Pancreas (tissue), 10 donors: ENCODE measurements around the gene PTPRM. TPM values are rescaled to one million over a fixed set of nuclear protein-coding genes. Genes with fewer than 3 reads are reported as not detected.

Source experiments
- ATAC-seq, 4 donors: fragments of 200-7000 bp; cut with Tn5 transposase; one replicate each; pipeline versions ENCODE4 v1.8.0 to v1.9.1; 2020; ENCODE audit warnings: mild to moderate bottlenecking in 4 of 4, moderate library complexity in 4 of 4
- DNase-seq, 6 donors: peaks; one replicate each; pipeline ENCODE4 v3.0.0-alpha.2; 2020
- FAIRE-seq: peaks from 2 replicates; lab custom pipeline; 2012; peaks lifted over from hg19 to GRCh38; lab: Jason Lieb, UNC
- H3K27ac ChIP-seq, 4 donors: fragments of 200-600 bp; sonication (generic); 1 replicate in 3 of 4; 2 replicates in 1 of 4; pipeline versions ENCODE4 v1.5.0 to v1.8.0; 2020
- H3K27me3 ChIP-seq, 4 donors: fragments of 200-600 bp; one replicate each; pipeline ENCODE4 v1.8.0; 2021
- H3K36me3 ChIP-seq, 3 donors: fragments of 200-600 bp; sonication (generic) in 1 of 3; one replicate each; pipeline versions ENCODE4 v1.5.0 to v1.8.0; 2020 to 2021
- H3K4me1 ChIP-seq, 3 donors: fragments of 200-600 bp; one replicate each; pipeline ENCODE4 v1.8.0; 2021
- H3K4me3 ChIP-seq, 4 donors: fragments of 200-600 bp; sonication (generic) in 2 of 4; one replicate each; pipeline versions ENCODE4 v1.5.0 to v1.8.0; 2020 to 2021
- H3K9me3 ChIP-seq, 4 donors: fragments of 200-600 bp; one replicate each; pipeline ENCODE4 v1.8.0; 2021
- WGBS, 2 donors: extraction: QIAGEN DNeasy Blood & Tissue Kit; methylation state at CpG; one replicate each; pipeline ENCODE4 v1.1.7; 2013; 5-methylcytosine and 5-hydroxymethylcytosine counted together
- intact Hi-C, 3 donors: fragments of 100-400 bp; cut with DNase I; formaldehyde crosslinking; loops; one replicate each; pipeline versions ENCODE4 v1.11.1 to v1.14.2; 2022
- polyA plus RNA-seq, 2 donors: library from polyadenylated mRNA; stranded (reverse); fragments of 200-250 nt; gene quantifications; one replicate each; pipeline ENCODE4 v1.2.3, GENCODE V29; 2013
- total RNA-seq, 6 donors: library from RNA; stranded (reverse); fragmentation: NEBNext Ultra II Directional in 4 of 6; extraction: Animal tissue kit (Norgen Biotek cat#: 25700) in 4 of 6; gene quantifications; one replicate each; pipeline versions ENCODE4 v1.2.1 to v1.2.4, GENCODE V29; 2021 to 2023
- TF ChIP-seq, protein P1 (sequence below), 4 donors: fragments of 200-600 bp; sonication (generic) in 3 of 4; IDR thresholded peaks; one replicate each; pipeline versions ENCODE4 v1.5.0 to v1.8.0; 2021; ENCODE audit warnings: antibody characterized with exemption in 4 of 4
- donor health status: healthy with polysubstance abuse.
- donor health status: DM: no; HTN: no; CAD: no; lungs with moderate emphysema.
- donor health status: DM: no; HTN: no; CAD: no.
- donor health status: control.
- donor health status: control.
- donor health status: Bipolar disorder and iron deficiency.
- donor health status: DM: yes; HTN: yes; CAD: no.
- donor health status: DM: no; HTN: no; CAD: no.
- donor health status: DM: no; HTN: no; CAD: no.
- donor health status: DM: yes; HTN: yes; CAD: no.

PTPRM gene
- total and polyA plus RNA-seq, 8 donors, result 14.5 to 50.7 (median 19.7) TPM

DNA sequence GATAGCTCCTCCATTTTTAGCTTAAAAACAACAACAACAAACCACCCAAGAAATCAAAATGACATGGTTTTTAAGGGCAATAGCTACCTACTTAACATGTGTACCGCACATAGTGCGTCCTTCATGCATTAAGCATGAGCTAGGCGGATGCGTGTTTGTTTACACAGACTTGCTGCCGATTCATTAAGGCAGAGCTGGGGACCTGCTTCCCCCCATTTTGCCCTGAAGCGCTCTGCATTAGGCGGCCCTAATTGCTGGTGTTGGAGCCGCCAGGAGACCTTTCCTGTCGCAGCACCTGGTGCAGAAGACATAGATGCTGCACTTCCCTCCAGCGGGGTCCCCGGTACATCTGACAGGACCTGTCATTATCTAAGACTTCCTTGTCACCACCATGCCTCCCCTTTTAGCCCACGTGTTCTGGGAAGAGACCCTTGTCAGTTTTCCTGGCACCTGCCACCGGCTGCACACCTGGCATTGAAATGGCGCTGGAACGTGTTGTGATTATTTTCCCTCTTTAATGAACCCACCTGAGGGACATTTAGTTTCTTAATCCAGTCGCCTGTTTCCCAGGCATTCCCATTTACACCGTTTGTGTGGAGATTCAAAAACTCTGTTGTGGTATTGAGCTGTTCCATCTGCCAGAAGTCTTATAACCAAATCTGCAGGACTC lies 781.1 kb downstream of the PTPRM start:
- Histone ChIP-seq H3K4me3 (no peak overlapping the region), H3K9me3 (no peaks in the 10 kb centered on the region), H3K27me3 (no peaks in the 10 kb centered on the region), H3K36me3 (no peaks in the 10 kb centered on the region), H3K27ac (no peak overlapping the region), H3K4me1 (peaks cover 0 to under 1% (median under 1%) of the 10 kb centered on the region in 3 donors)
- ATAC-seq, result no peak
- intact Hi-C loops, result no loop called here
- TF ChIP-seq, protein P1, sequence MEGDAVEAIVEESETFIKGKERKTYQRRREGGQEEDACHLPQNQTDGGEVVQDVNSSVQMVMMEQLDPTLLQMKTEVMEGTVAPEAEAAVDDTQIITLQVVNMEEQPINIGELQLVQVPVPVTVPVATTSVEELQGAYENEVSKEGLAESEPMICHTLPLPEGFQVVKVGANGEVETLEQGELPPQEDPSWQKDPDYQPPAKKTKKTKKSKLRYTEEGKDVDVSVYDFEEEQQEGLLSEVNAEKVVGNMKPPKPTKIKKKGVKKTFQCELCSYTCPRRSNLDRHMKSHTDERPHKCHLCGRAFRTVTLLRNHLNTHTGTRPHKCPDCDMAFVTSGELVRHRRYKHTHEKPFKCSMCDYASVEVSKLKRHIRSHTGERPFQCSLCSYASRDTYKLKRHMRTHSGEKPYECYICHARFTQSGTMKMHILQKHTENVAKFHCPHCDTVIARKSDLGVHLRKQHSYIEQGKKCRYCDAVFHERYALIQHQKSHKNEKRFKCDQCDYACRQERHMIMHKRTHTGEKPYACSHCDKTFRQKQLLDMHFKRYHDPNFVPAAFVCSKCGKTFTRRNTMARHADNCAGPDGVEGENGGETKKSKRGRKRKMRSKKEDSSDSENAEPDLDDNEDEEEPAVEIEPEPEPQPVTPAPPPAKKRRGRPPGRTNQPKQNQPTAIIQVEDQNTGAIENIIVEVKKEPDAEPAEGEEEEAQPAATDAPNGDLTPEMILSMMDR (IDR thresholded peaks at IDR 0.05), result no peak
- WGBS, 2 donors, result 96% methylated on average over 17 of the region's 17 CpGs
- no peak for DNase-seq
- FAIRE-seq, result no peak

- Histone ChIP-seq H3K36me3 (no peaks in the 10 kb centered on the region), H3K27ac (no peak overlapping the region), H3K4me3 (no peak overlapping the region), H3K27me3 (no peaks in the 10 kb centered on the region), H3K4me1 (no peaks in the 10 kb centered on the region), H3K9me3 (no peaks in the 10 kb centered on the region)
- WGBS, 2 donors, result 57 to 63% methylated on average over 3 of the region's 3 CpGs
- TF ChIP-seq, protein P1 (IDR thresholded peaks at IDR 0.05), result no peak
- intact Hi-C loops, result no loop called here
- ATAC-seq, result peak in 3 of 4 donors; percentile 76 to 86 (median 82)
- FAIRE-seq, result no peak
- peak in 2 of 6 donors; percentile 20 to 26 for DNase-seq
Measured at GRCh38 chr18:8349608-8350323, 782.6 kb downstream of the PTPRM start.

DNA sequence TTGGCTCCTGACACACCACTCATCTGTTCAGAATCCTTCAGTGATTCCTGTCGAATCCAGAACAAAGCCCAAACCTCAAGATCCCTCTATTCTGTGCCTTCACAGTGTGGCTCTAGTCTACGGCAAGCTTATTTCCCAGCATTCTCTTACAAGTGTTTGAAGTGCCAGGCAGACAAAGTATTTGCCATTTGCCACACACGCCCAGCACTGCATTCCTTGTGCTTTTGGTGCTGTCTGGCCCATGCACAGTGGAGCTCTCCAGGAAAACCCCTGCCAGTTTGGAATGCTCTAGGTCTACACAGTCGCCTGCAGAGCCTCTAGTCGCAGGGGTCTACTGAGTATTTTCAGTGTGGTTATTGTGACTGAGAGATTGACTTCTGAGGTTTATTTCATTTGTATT lies 783.5 kb downstream of the PTPRM start:
- no peak for FAIRE-seq

GRCh38 chr18:8351161-8351560 lies 784.0 kb downstream of the PTPRM start:
- WGBS, 2 donors, result 93 to 97% methylated on average over 3 of the region's 3 CpGs

More for the DNA sequence above, 783.5 kb downstream of the PTPRM start:
- intact Hi-C loops, result no loop called here
- Histone ChIP-seq H3K4me1 (no peaks in the 10 kb centered on the region), H3K27ac (no peak overlapping the region), H3K36me3 (no peaks in the 10 kb centered on the region), H3K27me3 (no peaks in the 10 kb centered on the region), H3K4me3 (no peak overlapping the region), H3K9me3 (no peaks in the 10 kb centered on the region)
- TF ChIP-seq, protein P1 (IDR thresholded peaks at IDR 0.05), result no peak
- 74% methylated on average over 5 of the region's 5 CpGs for WGBS, 2 donors
- ATAC-seq (peak in 1 of 4 donors; percentile 39), DNase-seq (no peak)

More at GRCh38 chr18:8351161-8351560, 784.0 kb downstream of the PTPRM start:
- no peaks in the 10 kb centered on the region for H3K9me3 ChIP-seq
- no peaks in the 10 kb centered on the region for H3K27me3 ChIP-seq
- no peaks in the 10 kb centered on the region for H3K4me1 ChIP-seq
- intact Hi-C loops, result no loop called here
- H3K36me3 ChIP-seq, result no peaks in the 10 kb centered on the region
- H3K4me3 ChIP-seq, result no peak overlapping the region
- no peak for FAIRE-seq
- H3K27ac ChIP-seq, result no peak overlapping the region
- no peak for DNase-seq
- TF ChIP-seq, protein P1 (IDR thresholded peaks at IDR 0.05), result no peak
- no peak for ATAC-seq
